Prostate gland (tissue), 2 donors: ENCODE results near the gene PRICKLE3. TPM values are rescaled to one million over a fixed set of nuclear protein-coding genes. Genes with fewer than 3 reads are reported as not detected.
"Not testable (repeated sequence)": the region's sequence is repeated elsewhere in the genome, so short reads cannot be mapped to it uniquely, and the experiment has no call there.

Experiments
- DNase-seq: peaks from one replicate; pipeline ENCODE4 v3.0.0-alpha.2; 2019; ENCODE audit warnings: low spot score
- H3K27ac ChIP-seq, 2 donors: fragments of 200-600 bp; sonication (generic); 2 replicates each; pipeline ENCODE4 v1.5.1; 2017 to 2019
- H3K27me3 ChIP-seq: fragments of 200-600 bp; sonication (generic); replicated peaks from 2 replicates; pipeline ENCODE4 v1.5.1; 2019; ENCODE audit not compliant: insufficient read depth
- H3K36me3 ChIP-seq, 2 donors: fragments of 200-600 bp; sonication (generic); 1 replicate in 1 of 2; 2 replicates in 1 of 2; pipeline versions ENCODE4 v1.5.1 to v1.8.1; 2017 to 2019
- H3K4me1 ChIP-seq: fragments of 200-600 bp; sonication (generic); replicated peaks from 2 replicates; pipeline ENCODE4 v1.5.1; 2019
- H3K4me3 ChIP-seq, 2 donors: fragments of 200-600 bp; sonication (generic); 2 replicates each; pipeline ENCODE4 v1.5.1; 2017 to 2019
- H3K9me3 ChIP-seq: fragments of 200-600 bp; sonication (generic); 2 replicates; pipeline ENCODE4 v1.5.1; 2017
- POLR2A ChIP-seq: fragments of 450-650 bp; IDR thresholded peaks from one replicate; pipeline ENCODE4 v1.6.1; 2016; ENCODE audit warnings: antibody characterized with exemption, mild to moderate bottlenecking
- POLR2AphosphoS5 ChIP-seq: sonication (generic); formaldehyde crosslinking; IDR thresholded peaks from one replicate; pipeline ENCODE4 v1.6.1; 2017; ENCODE audit warnings: antibody characterized with exemption
- WGBS: methylation state at CpG from one replicate; pipeline ENCODE4 v1.1.5; 2018; 5-methylcytosine and 5-hydroxymethylcytosine counted together
- intact Hi-C: fragments of 100-400 bp; cut with DNase I; formaldehyde crosslinking; loops from one replicate; pipeline ENCODE4 v1.14.2; 2022
- small RNA-seq, 2 donors: library from RNA; depleted of rRNA; stranded (forward); fragments of <200 nt; gene quantifications; one replicate each; pipeline ENCODE3, GENCODE V24; 2016
- total RNA-seq, 2 donors: library from RNA; depleted of rRNA; stranded (reverse); fragments of >200 nt; gene quantifications; one replicate each; pipeline ENCODE4 v1.1.0, GENCODE V29; 2016
- TF ChIP-seq, protein P1 (sequence below), 4 experiments: fragments of 200-600 bp in 2 of 4; fragments of 450-650 bp in 2 of 4; sonication (generic) in 2 of 4; IDR thresholded peaks; 1 replicate in 3 of 4; 2 replicates in 1 of 4; pipeline ENCODE4 v1.5.1; 2016 to 2019; ENCODE audit warnings: antibody characterized with exemption in 4 of 4, mild to moderate bottlenecking in 2 of 4, moderate library complexity in 2 of 4

Gene PRICKLE3
- total RNA-seq, 2 donors from 2014 or later: 17.4 to 20.5 TPM

DNA sequence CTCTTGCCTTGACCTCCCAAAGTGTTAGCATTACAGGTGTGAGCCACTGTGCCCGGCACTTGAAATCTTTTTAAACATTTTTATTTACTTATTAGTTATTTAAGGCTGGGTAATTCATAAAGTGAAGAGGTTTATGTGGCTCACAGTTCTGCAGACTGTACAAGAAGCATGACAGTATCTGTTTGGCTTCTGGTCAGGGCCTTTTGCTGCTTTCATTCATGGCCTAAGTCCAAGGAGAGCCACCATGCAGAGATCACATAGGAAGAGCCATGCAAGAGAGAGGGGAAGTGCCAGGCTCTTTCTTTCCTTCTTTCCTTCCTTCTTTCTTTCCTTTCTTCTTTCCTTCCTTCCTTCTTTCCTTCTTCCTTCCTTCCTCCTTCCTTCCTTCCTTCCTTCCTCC is 52.4 kb downstream of the PRICKLE3 start:
- intact Hi-C loops: no loop called here
- H3K9me3 ChIP-seq: no peaks in the 10 kb centered on the region
- no peaks in the 10 kb centered on the region for H3K36me3 ChIP-seq
- no peak overlapping the region for H3K4me3 ChIP-seq
- H3K4me1 ChIP-seq: no peaks in the 10 kb centered on the region
- TF ChIP-seq POLR2AphosphoS5 (no peak), POLR2A (no peak)
- TF ChIP-seq, protein P1, sequence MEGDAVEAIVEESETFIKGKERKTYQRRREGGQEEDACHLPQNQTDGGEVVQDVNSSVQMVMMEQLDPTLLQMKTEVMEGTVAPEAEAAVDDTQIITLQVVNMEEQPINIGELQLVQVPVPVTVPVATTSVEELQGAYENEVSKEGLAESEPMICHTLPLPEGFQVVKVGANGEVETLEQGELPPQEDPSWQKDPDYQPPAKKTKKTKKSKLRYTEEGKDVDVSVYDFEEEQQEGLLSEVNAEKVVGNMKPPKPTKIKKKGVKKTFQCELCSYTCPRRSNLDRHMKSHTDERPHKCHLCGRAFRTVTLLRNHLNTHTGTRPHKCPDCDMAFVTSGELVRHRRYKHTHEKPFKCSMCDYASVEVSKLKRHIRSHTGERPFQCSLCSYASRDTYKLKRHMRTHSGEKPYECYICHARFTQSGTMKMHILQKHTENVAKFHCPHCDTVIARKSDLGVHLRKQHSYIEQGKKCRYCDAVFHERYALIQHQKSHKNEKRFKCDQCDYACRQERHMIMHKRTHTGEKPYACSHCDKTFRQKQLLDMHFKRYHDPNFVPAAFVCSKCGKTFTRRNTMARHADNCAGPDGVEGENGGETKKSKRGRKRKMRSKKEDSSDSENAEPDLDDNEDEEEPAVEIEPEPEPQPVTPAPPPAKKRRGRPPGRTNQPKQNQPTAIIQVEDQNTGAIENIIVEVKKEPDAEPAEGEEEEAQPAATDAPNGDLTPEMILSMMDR (IDR thresholded peaks at IDR 0.05): no peak
- no peaks in the 10 kb centered on the region for H3K27me3 ChIP-seq
- no peak overlapping the region for H3K27ac ChIP-seq
- no peak for DNase-seq
- 79% methylated on average over 1 of the region's 1 CpG for WGBS

DNA sequence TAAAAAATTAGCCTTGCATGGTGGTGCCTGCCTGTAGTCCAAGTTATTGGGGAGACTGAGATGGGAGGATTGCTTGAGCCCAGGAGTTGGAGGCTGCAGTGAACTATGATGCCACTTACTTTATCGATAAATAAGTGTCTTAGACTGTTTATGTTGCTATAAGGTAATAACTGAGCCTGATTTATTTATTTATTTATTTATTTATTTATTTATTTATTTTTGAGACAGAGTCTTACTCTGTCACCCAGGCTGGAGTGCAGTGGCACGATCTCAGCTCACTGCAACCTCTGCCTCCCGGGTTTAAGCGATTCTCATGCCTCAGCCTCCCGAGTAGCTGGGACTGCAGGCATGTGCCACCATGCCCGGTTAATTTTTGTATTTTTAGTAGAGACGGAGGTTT is 53.9 kb downstream of the PRICKLE3 start:
- intact Hi-C loops, H3K36me3 ChIP-seq, H3K27me3 ChIP-seq, H3K27ac ChIP-seq, H3K9me3 ChIP-seq, H3K4me3 ChIP-seq, H3K4me1 ChIP-seq, DNase-seq: not testable (repeated sequence)
- 98% methylated on average over 6 of the region's 7 CpGs for WGBS

DNA sequence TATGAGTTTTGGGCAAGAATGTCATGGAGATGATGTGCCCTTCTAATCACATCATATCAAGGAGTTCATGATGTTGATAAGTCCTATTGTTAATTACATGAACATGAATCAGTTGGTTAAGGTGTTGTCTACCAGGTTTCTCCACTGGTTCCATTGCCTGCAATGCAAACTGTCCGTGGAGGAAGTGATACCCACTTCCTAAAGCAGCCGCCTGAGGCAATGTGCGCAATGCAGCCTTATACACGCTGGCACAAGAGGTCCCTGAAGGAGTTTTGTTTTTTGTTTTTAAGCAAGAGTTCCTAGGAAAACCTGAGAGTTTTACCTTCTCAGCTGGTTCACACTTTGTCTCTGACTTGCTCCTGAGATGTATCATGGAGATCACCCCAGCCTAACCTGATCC is 56.7 kb downstream of the PRICKLE3 start:
- intact Hi-C loops: no loop called here
- TF ChIP-seq, protein P1 (IDR thresholded peaks at IDR 0.05): no peak
- TF ChIP-seq POLR2A (no peak), POLR2AphosphoS5 (no peak)
- 64% methylated on average over 4 of the region's 4 CpGs for WGBS
- DNase-seq: no peak
- Histone ChIP-seq H3K27me3 (no peaks in the 10 kb centered on the region), H3K4me1 (no peaks in the 10 kb centered on the region), H3K9me3 (no peaks in the 10 kb centered on the region), H3K36me3 (no peaks in the 10 kb centered on the region), H3K27ac (no peak overlapping the region), H3K4me3 (no peak overlapping the region)

DNA sequence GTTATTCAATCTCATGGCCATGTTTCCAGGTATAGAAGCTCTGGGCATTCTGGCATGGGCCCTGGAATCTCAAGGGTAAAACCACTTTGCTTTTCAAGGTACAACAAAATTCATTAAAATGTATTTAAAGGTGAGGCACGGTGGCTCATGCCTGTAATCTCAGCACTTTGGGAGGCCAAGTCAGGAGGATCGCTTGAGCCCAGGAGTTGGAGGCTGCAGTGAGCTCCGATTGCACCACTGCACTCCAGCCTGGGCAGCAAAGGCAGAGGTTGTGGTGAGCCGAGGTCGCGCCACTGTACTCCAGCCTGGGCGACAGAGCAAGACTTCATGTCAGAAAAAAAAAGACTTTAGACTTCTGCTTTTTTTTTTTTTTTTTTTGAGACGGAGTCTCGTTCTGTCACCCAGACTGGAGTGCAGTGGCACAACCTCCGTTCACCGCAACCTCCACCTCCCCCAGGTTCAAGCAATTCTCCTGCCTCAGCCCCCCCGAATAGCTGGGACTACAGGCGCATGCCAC is 58.4 kb downstream of the PRICKLE3 start:
- H3K4me1 ChIP-seq, H3K27me3 ChIP-seq, intact Hi-C loops, H3K4me3 ChIP-seq, DNase-seq, H3K9me3 ChIP-seq, H3K27ac ChIP-seq, H3K36me3 ChIP-seq: not testable (repeated sequence)
- WGBS: 73% methylated on average over 11 of the region's 13 CpGs

Small RNA genes within 50 kb of the gene (small RNA-seq; reads per million reads assigned to genes)
- 0 reads per million in 2 donors for gene RN7SL262P

Other genes with a start within 250 kb of the PRICKLE3 start
- gene OTUD5, start 228.8 kb downstream of the PRICKLE3 start, total RNA-seq: 10 to 100 TPM; 44.1 to 84.2 TPM
- 1 to 10 TPM in 1 of 2 donors, under 1 TPM in 1; 0.23 to 1.9 TPM for gene KCND1, start 214.5 kb downstream of the PRICKLE3 start, total RNA-seq
- gene GRIPAP1, start 184.1 kb downstream of the PRICKLE3 start, total RNA-seq: 10 to 100 TPM; 26.9 to 62.4 TPM
- gene TFE3, start 143.0 kb downstream of the PRICKLE3 start, total RNA-seq: 10 to 100 TPM; 44.6 to 88.4 TPM
- 10 to 100 TPM; 12.3 to 15.0 TPM for gene CCDC120, start 127.4 kb downstream of the PRICKLE3 start, total RNA-seq
- gene PRAF2, start 112.4 kb downstream of the PRICKLE3 start, total RNA-seq: 10 to 100 TPM; 13.9 to 42.9 TPM
- gene WDR45, start 106.5 kb downstream of the PRICKLE3 start, total RNA-seq: 10 to 100 TPM; 67.8 to 93.6 TPM
- 10 to 100 TPM; 21.2 to 28.7 TPM for gene GPKOW, start 62.6 kb downstream of the PRICKLE3 start, total RNA-seq
- 10 to 100 TPM; 16.0 to 16.6 TPM for gene MAGIX, start 23.6 kb downstream of the PRICKLE3 start, total RNA-seq
- gene PLP2, start 14.5 kb downstream of the PRICKLE3 start, total RNA-seq: 10 to 100 TPM; 24.3 to 34.7 TPM
- gene SYP, start 13.8 kb upstream of the PRICKLE3 start, total RNA-seq: 1 to 10 TPM in 1 of 2 donors, under 1 TPM in 1; 0.55 to 5.2 TPM
- under 1 TPM in 1 of 2 donors, not detected in 1; 0.17 TPM for gene CACNA1F, start 47.0 kb upstream of the PRICKLE3 start, total RNA-seq
- 10 to 100 TPM; 21.8 to 25.0 TPM for gene CCDC22, start 49.1 kb upstream of the PRICKLE3 start, total RNA-seq
- gene FOXP3, start 78.3 kb upstream of the PRICKLE3 start, total RNA-seq: 1 to 10 TPM in 1 of 2 donors, under 1 TPM in 1; 0.36 to 1.4 TPM
- gene PPP1R3F, start 83.4 kb upstream of the PRICKLE3 start, total RNA-seq: 10 to 100 TPM in 1 of 2 donors, 1 to 10 TPM in 1; 3.9 to 24.9 TPM
- gene GAGE10, start 117.3 kb upstream of the PRICKLE3 start, total RNA-seq: not detected
- not detected for gene GAGE12J, start 135.7 kb upstream of the PRICKLE3 start, total RNA-seq
- not detected for gene GAGE13, start 145.2 kb upstream of the PRICKLE3 start, total RNA-seq